Osteoblast (primary cell): ENCODE data around the gene IGF1R. TPM values are rescaled to one million over a fixed set of nuclear protein-coding genes. Genes with fewer than 3 reads are reported as not detected.

Experiments
- DNase-seq: peaks from one replicate; pipeline ENCODE4 v3.0.0; 2011; ENCODE audit warnings: low spot score, mixed read lengths; ENCODE audit not compliant: insufficient read length; ENCODE audit errors: missing footprints
- H2AFZ ChIP-seq: 2 replicates; pipeline ENCODE4 v1.6.0; 2011; ENCODE audit warnings: mild to moderate bottlenecking, low read length
- H3K27ac ChIP-seq: 2 replicates; pipeline ENCODE4 v1.5.1; 2011; ENCODE audit warnings: mild to moderate bottlenecking, low read depth, low read length, moderate library complexity
- H3K27me3 ChIP-seq: 2 replicates; pipeline ENCODE4 v1.6.0; 2012; ENCODE audit warnings: mild to moderate bottlenecking, control low read depth, inconsistent platforms, low read length, moderate library complexity; ENCODE audit not compliant: insufficient read depth
- H3K36me3 ChIP-seq: 2 replicates; pipeline ENCODE4 v1.5.1; 2011; ENCODE audit warnings: mild to moderate bottlenecking, low read length, control low read depth, moderate library complexity; ENCODE audit not compliant: insufficient read depth
- H3K4me1 ChIP-seq: 2 replicates; pipeline ENCODE4 v1.5.1; 2011; ENCODE audit warnings: mild to moderate bottlenecking, low read length, control low read depth, moderate library complexity; ENCODE audit not compliant: insufficient read depth
- H3K4me2 ChIP-seq: 2 replicates; pipeline ENCODE4 v1.6.0; 2011; ENCODE audit warnings: mild to moderate bottlenecking, low read length; ENCODE audit not compliant: insufficient read depth
- H3K4me3 ChIP-seq: fragments of 200-600 bp; sonication (generic); 3 replicates; pipeline ENCODE4 v1.5.1; 2012; ENCODE audit warnings: mild to moderate bottlenecking, low read length, inconsistent platforms; ENCODE audit not compliant: insufficient read depth
- H3K79me2 ChIP-seq: 2 replicates; pipeline ENCODE4 v1.6.0; 2012; ENCODE audit warnings: mild to moderate bottlenecking, low read length, control low read depth, inconsistent platforms; ENCODE audit not compliant: insufficient read depth
- H3K9me3 ChIP-seq: 2 replicates; pipeline ENCODE4 v1.5.1; 2011; ENCODE audit warnings: low read depth, low read length, control low read depth
- H4K20me1 ChIP-seq: 2 replicates; pipeline ENCODE4 v1.6.0; 2012; ENCODE audit warnings: mild to moderate bottlenecking, low read length, control low read depth; ENCODE audit not compliant: insufficient read depth
- total RNA-seq: library from RNA; depleted of rRNA; stranded (reverse); fragments of >200 nt; gene quantifications from 2 replicates; pipeline ENCODE4 v1.2.3, GENCODE V29; 2012
- TF ChIP-seq, protein P1 (sequence below): IDR thresholded peaks from 2 replicates; pipeline ENCODE4 v1.5.1; 2011; ENCODE audit warnings: mild to moderate bottlenecking, low read depth, low read length, moderate library complexity; ENCODE audit errors: extremely low read depth

The IGF1R gene
- total RNA-seq, 1 donor, result 18.8 TPM

DNA sequence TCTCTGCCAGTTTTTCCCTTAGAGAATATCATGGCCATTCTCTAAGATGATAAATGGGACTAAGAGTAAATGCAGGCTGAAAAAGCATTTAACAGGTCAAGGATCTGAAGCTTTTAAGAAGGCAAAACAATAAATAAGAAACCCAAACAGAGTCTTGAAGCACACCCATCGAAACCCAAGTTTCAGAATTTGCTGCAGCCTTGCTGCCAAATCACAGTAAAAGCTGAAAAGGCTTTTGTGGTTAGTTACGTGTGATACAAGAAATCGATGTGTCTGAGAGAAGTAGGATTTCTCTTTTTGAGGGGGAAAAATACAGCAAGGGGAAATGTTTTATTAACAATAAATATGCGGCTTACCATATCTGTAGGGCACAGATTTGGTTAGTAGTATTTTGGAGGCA, 92.0 kb downstream of the IGF1R start:
- Histone ChIP-seq H3K4me1 (peaks cover 3% of the 10 kb centered on the region), H4K20me1 (peaks cover 21% of the 10 kb centered on the region), H3K4me3 (no peak overlapping the region), H3K27ac (no peak overlapping the region), H3K36me3 (no peaks in the 10 kb centered on the region), H3K79me2 (peaks cover 94% of the 10 kb centered on the region), H3K4me2 (no peak overlapping the region), H3K9me3 (no peaks in the 10 kb centered on the region), H3K27me3 (no peaks in the 10 kb centered on the region), H2AFZ (no peak overlapping the region)
- DNase-seq, result no peak
- TF ChIP-seq, protein P1, sequence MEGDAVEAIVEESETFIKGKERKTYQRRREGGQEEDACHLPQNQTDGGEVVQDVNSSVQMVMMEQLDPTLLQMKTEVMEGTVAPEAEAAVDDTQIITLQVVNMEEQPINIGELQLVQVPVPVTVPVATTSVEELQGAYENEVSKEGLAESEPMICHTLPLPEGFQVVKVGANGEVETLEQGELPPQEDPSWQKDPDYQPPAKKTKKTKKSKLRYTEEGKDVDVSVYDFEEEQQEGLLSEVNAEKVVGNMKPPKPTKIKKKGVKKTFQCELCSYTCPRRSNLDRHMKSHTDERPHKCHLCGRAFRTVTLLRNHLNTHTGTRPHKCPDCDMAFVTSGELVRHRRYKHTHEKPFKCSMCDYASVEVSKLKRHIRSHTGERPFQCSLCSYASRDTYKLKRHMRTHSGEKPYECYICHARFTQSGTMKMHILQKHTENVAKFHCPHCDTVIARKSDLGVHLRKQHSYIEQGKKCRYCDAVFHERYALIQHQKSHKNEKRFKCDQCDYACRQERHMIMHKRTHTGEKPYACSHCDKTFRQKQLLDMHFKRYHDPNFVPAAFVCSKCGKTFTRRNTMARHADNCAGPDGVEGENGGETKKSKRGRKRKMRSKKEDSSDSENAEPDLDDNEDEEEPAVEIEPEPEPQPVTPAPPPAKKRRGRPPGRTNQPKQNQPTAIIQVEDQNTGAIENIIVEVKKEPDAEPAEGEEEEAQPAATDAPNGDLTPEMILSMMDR, result no peak

DNA sequence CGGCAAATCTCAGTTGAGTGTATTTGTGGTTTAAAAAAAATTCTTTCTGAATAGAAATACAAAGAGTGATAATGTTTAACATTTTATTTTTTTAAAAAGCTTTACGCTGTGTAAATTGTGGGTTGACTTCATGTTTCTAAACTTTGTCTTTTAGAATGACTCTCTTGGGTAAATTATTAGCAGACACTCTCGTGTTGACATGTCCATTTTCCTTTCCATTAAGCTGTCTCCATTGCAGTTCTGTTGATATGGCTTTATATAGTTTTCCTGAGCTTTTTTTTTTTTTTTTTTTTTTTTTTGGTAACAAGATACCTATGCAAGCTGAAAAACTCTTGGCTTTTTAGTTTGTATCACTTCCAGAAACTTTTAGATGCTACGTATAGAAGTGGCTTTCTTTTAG, 92.6 kb downstream of the IGF1R start:
- Histone ChIP-seq H3K27me3 (no peaks in the 10 kb centered on the region), H3K36me3 (no peaks in the 10 kb centered on the region), H3K27ac (no peak overlapping the region), H3K4me1 (peaks cover 6% of the 10 kb centered on the region), H3K9me3 (no peaks in the 10 kb centered on the region), H2AFZ (no peak overlapping the region), H3K79me2 (peaks cover 94% of the 10 kb centered on the region), H3K4me2 (no peak overlapping the region), H3K4me3 (no peak overlapping the region), H4K20me1 (peaks cover 27% of the 10 kb centered on the region)
- no peak for DNase-seq
- TF ChIP-seq, protein P1, result no peak

DNA sequence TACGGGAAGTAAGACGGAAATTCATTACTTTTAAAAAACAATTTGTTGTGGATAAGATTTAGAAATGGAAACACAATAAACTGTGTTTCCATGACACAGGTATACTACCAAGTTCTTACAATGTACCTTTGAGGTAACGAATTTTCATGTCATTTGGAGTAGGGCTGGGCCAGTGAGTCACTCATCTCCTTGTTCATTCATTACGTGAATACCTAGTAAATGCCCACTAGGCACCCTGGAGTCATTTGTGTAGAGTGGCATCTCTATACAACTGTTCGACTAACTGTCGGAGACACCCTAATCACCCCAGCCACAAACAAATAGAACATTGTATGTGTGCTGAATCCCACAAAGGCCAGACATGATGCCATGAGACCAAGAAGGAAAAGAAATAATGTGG, 94.8 kb downstream of the IGF1R start:
- H4K20me1 ChIP-seq, result peaks cover 37% of the 10 kb centered on the region
- no peaks in the 10 kb centered on the region for H3K27me3 ChIP-seq
- H2AFZ ChIP-seq, result no peak overlapping the region
- peaks cover 8% of the 10 kb centered on the region for H3K4me1 ChIP-seq
- no peak overlapping the region for H3K4me3 ChIP-seq
- DNase-seq, result no peak
- no peak overlapping the region for H3K4me2 ChIP-seq
- TF ChIP-seq, protein P1, result no peak
- no peaks in the 10 kb centered on the region for H3K9me3 ChIP-seq
- no peak overlapping the region for H3K27ac ChIP-seq
- H3K79me2 ChIP-seq, result peaks cover 93% of the 10 kb centered on the region
- no peaks in the 10 kb centered on the region for H3K36me3 ChIP-seq

DNA sequence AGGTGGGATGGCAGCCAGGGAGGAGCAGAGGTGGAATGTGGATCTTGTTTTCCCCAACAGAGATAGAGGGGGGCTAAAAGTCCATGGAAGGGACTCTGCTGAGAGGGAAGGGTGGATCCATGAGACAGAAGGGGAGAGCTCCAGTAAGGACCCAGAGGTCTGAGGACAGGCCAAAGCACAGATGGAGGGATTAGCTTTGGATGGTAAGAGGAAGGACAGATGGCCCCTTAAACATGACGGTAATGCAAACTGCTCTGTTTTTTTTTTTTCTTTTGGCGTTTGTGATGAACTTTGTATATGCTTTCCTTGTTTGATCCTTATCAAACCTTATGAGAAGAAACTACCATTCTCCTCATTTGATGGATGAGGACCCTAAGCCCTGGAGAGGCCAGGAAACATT, 96.2 kb downstream of the IGF1R start:
- peaks cover 37% of the 10 kb centered on the region for H4K20me1 ChIP-seq
- DNase-seq, result no peak

More for the DNA sequence above, 96.2 kb downstream of the IGF1R start:
- H3K4me2 ChIP-seq, result no peak overlapping the region
- H3K9me3 ChIP-seq, result no peaks in the 10 kb centered on the region
- H3K4me1 ChIP-seq, result peaks cover 8% of the 10 kb centered on the region
- H3K27ac ChIP-seq, result no peak overlapping the region
- no peak overlapping the region for H3K4me3 ChIP-seq
- H2AFZ ChIP-seq, result no peak overlapping the region
- no peaks in the 10 kb centered on the region for H3K36me3 ChIP-seq
- TF ChIP-seq, protein P1, result no peak
- H3K27me3 ChIP-seq, result no peaks in the 10 kb centered on the region
- peaks cover 88% of the 10 kb centered on the region for H3K79me2 ChIP-seq
